Right lobe of liver (tissue), 4 donors: ENCODE measurements around the gene EIF1AD.

Experiments
- CTCF ChIP-seq, 4 donors: fragments of 200-600 bp in 3 of 4; fragments of 450-650 bp in 1 of 4; IDR thresholded peaks; one replicate each; pipeline versions ENCODE4 v1.5.1 to v1.8.0; 2016 to 2022; ENCODE audit warnings: antibody characterized with exemption in 4 of 4, mild to moderate bottlenecking in 2 of 4
- POLR2A ChIP-seq: fragments of 450-650 bp; IDR thresholded peaks from one replicate; pipeline ENCODE4 v1.6.1; 2017; ENCODE audit warnings: antibody characterized with exemption, mild to moderate bottlenecking
- donor health status: DM: no; HTN: no; CAD: no.
- donor health status: DM: no; HTN: no; CAD: no.
- donor health status: DM: no; HTN: yes; CAD: no.

GRCh38 chr11:66044757-66045156 is 42.8 kb upstream of the EIF1AD start:
- TF ChIP-seq CTCF (IDR thresholded peaks at IDR 0.05) = no peak
- no peak for TF ChIP-seq POLR2A
